Head of caudate nucleus (tissue), 42 donors: ENCODE measurements around the gene SHCBP1L.
"Not testable (repeated sequence)": the region's sequence is repeated elsewhere in the genome, so short reads cannot be mapped to it uniquely, and the experiment has no call there.

Experiments used
- DNase-seq, 42 donors: peaks; one replicate each; pipeline versions ENCODE4 v3.0.0 to v3.0.0-alpha.2; 2020 to 2021; ENCODE audit warnings: mixed read lengths in 7 of 42
- intact Hi-C: fragments of 100-400 bp; cut with DNase I; formaldehyde crosslinking; loops from one replicate; pipeline ENCODE4 v1.15.0; 2022

The SHCBP1L gene

GRCh38 chr1:182917378-182917777 is 35.6 kb downstream of the SHCBP1L start:
- intact Hi-C loops: no loop called here
- DNase-seq: no peak

- intact Hi-C loops: no loop called here
- no peak for DNase-seq
Measured at GRCh38 chr1:182913401-182913800, 39.6 kb downstream of the SHCBP1L start.

GRCh38 chr1:182910143-182910542 is 42.8 kb downstream of the SHCBP1L start:
- DNase-seq: no peak
- intact Hi-C loops: no loop called here

- intact Hi-C loops: no loop called here
- DNase-seq: no peak
Measured at GRCh38 chr1:182909578-182909977, 43.4 kb downstream of the SHCBP1L start.

- intact Hi-C loops: no loop called here
Measured at GRCh38 chr1:182905321-182905720, 47.6 kb downstream of the SHCBP1L start.

GRCh38 chr1:182901946-182902345 is 51.0 kb downstream of the SHCBP1L start:
- intact Hi-C loops, DNase-seq: not testable (repeated sequence)

More at GRCh38 chr1:182905321-182905720, 47.6 kb downstream of the SHCBP1L start:
- DNase-seq: no peak

- DNase-seq: no peak
- intact Hi-C loops: no loop called here
Measured at GRCh38 chr1:182897696-182898095, 55.3 kb downstream of the SHCBP1L start.

- intact Hi-C loops: no loop called here
- no peak for DNase-seq
Measured at GRCh38 chr1:182890927-182891610, 61.9 kb downstream of the SHCBP1L start.

- intact Hi-C loops: no loop called here
Measured at GRCh38 chr1:182889997-182890396, 63.0 kb downstream of the SHCBP1L start.

GRCh38 chr1:182888736-182889531 is 64.0 kb downstream of the SHCBP1L start:
- no peak for DNase-seq
- intact Hi-C loops: no loop called here

More at GRCh38 chr1:182889997-182890396, 63.0 kb downstream of the SHCBP1L start:
- DNase-seq: no peak

- no peak for DNase-seq
- intact Hi-C loops: no loop called here
Measured at GRCh38 chr1:182886985-182887384, 66.0 kb downstream of the SHCBP1L start.

- intact Hi-C loops: no loop called here
- DNase-seq: no peak
Measured at GRCh38 chr1:182885591-182885990, 67.4 kb downstream of the SHCBP1L start.

GRCh38 chr1:182884872-182885271 is 68.1 kb downstream of the SHCBP1L start:
- DNase-seq: no peak
- intact Hi-C loops: no loop called here

GRCh38 chr1:182877842-182878241 is 75.1 kb downstream of the SHCBP1L start:
- DNase-seq: no peak
- intact Hi-C loops: no loop called here

GRCh38 chr1:182877331-182877730 is 75.6 kb downstream of the SHCBP1L start:
- intact Hi-C loops: no loop called here
- no peak for DNase-seq

GRCh38 chr1:182875889-182876288 is 77.1 kb downstream of the SHCBP1L start:
- intact Hi-C loops: no loop called here
- no peak for DNase-seq

GRCh38 chr1:182872881-182873280 is 80.1 kb downstream of the SHCBP1L start:
- intact Hi-C loops: no loop called here

GRCh38 chr1:182869241-182869666 is 83.7 kb downstream of the SHCBP1L start:
- intact Hi-C loops: no loop called here
- DNase-seq: no peak

More at GRCh38 chr1:182872881-182873280, 80.1 kb downstream of the SHCBP1L start:
- DNase-seq: no peak

GRCh38 chr1:182867861-182868260 is 85.1 kb downstream of the SHCBP1L start:
- intact Hi-C loops: no loop called here
- no peak for DNase-seq

- intact Hi-C loops: no loop called here
- DNase-seq: no peak
Measured at GRCh38 chr1:182863940-182864339, 89.0 kb downstream of the SHCBP1L start.

GRCh38 chr1:182862827-182863226 is 90.1 kb downstream of the SHCBP1L start:
- no peak for DNase-seq
- intact Hi-C loops: no loop called here
